ENCODE results near the gene WDR90.

Gene WDR90

GRCh38 chr16:662095-662494, 12.9 kb downstream of the WDR90 start:
- DNase-seq = no peak

GRCh38 chr16:662597-662996, 13.4 kb downstream of the WDR90 start:
- no peak for DNase-seq

GRCh38 chr16:666572-666971, 17.4 kb downstream of the WDR90 start:
- no peak for DNase-seq

- DNase-seq = no peak
Observed at GRCh38 chr16:667113-667779, 18.1 kb downstream of the WDR90 start.

GRCh38 chr16:667780-668518, 18.8 kb downstream of the WDR90 start, which contains the start of gene RHOT2:
RHOT2 (plus strand) TSS chr16:668132; CDS start chr16:668200, 68 bp downstream.
- peak; percentile 72 for DNase-seq

- DNase-seq = no peak
Observed at GRCh38 chr16:668519-669171, 19.5 kb downstream of the WDR90 start.

GRCh38 chr16:669666-670065, 20.5 kb downstream of the WDR90 start:
- no peak for DNase-seq

- DNase-seq = no peak
Observed at GRCh38 chr16:670485-671352, 21.6 kb downstream of the WDR90 start.

- DNase-seq = no peak
Observed at GRCh38 chr16:671353-672131, 22.4 kb downstream of the WDR90 start.

GRCh38 chr16:672371-672770, 23.2 kb downstream of the WDR90 start:
- no peak for DNase-seq

- DNase-seq = no peak
Observed at GRCh38 chr16:672851-673250, 23.7 kb downstream of the WDR90 start.

GRCh38 chr16:673399-673991, 24.3 kb downstream of the WDR90 start:
- DNase-seq = no peak

- DNase-seq = no peak
Observed at GRCh38 chr16:674214-674881, 25.2 kb downstream of the WDR90 start.

GRCh38 chr16:674968-675883, 26.1 kb downstream of the WDR90 start, which contains the start of gene RHBDL1:
RHBDL1 (plus strand) TSS chr16:675671; CDS start chr16:675791, 120 bp downstream.
- DNase-seq = no peak

GRCh38 chr16:675884-676564, 26.9 kb downstream of the WDR90 start:
- no peak for DNase-seq

GRCh38 chr16:676565-676902, 27.4 kb downstream of the WDR90 start:
- DNase-seq = no peak

- DNase-seq = peak; percentile 77
Observed at GRCh38 chr16:676913-677312, 27.7 kb downstream of the WDR90 start.

GRCh38 chr16:677316-678190, 28.4 kb downstream of the WDR90 start:
- DNase-seq = peak; percentile 36

Measured in NCI-H510A treated with DMSO at 0.1 percent for 48 hours (cell line).